SK-N-SH (cell line): Measurements from ENCODE around the gene HTT. TPM values are rescaled to one million over a fixed set of nuclear protein-coding genes. Genes with fewer than 3 reads are reported as not detected.
"Not testable (repeated sequence)": the region's sequence is repeated elsewhere in the genome, so short reads cannot be mapped to it uniquely, and the experiment has no call there.

Source experiments
- CTCF ChIA-PET: fragments of 300-600, 350-600 bp; formaldehyde crosslinking; extraction: SDS; loops from one replicate; lab custom pipeline; 2021; lab: Yijun Ruan, JAX
- POLR2A ChIA-PET: fragments of 350-600 bp; sonication (Branson Sonifier 250); formaldehyde crosslinking; extraction: SDS; loops from one replicate; lab custom pipeline; 2020; ENCODE audit warnings: antibody characterized with exemption, inconsistent platforms; lab: Yijun Ruan, JAX
- DNase-seq: peaks from one replicate; pipeline ENCODE4 v3.0.0; 2012
- H2AFZ ChIP-seq: fragments of 200-600 bp; sonication (generic); 2 replicates; pipeline ENCODE4 v1.8.1; 2016; ENCODE audit warnings: antibody characterized with exemption, mild to moderate bottlenecking, low read depth
- H3F3A ChIP-seq: fragments of 200-600 bp; sonication (generic); replicated peaks from 2 replicates; pipeline ENCODE3; 2016; ENCODE audit warnings: antibody characterized with exemption, mild to moderate bottlenecking; ENCODE audit not compliant: insufficient read depth
- H3K27ac ChIP-seq, 2 experiments: fragments of 200-500 bp in 1 of 2; fragments of 200-600 bp in 1 of 2; sonication (Bioruptor generic) in 1 of 2; sonication (generic), shearing (Covaris generic) in 1 of 2; 2 replicates each; pipeline versions ENCODE4 v1.5.1 to v1.6.1; 2014 to 2016; ENCODE audit warnings: low read depth in 2 of 2, inconsistent platforms in 1 of 2, low read length in 1 of 2, mild to moderate bottlenecking in 1 of 2, mixed read lengths in 1 of 2
- H3K27me3 ChIP-seq: fragments of 200-600 bp; sonication (generic), shearing (Covaris generic); 2 replicates; pipeline ENCODE4 v1.6.1; 2016; ENCODE audit warnings: mixed run types; ENCODE audit not compliant: insufficient read depth
- H3K36me3 ChIP-seq, 2 experiments: fragments of 200-500 bp in 1 of 2; fragments of 200-600 bp in 1 of 2; sonication (Bioruptor generic) in 1 of 2; sonication (generic) in 1 of 2; replicated peaks in 1 of 2; 2 replicates each; pipeline versions ENCODE3 to v1.5.1; 2014 to 2016; ENCODE audit warnings: low read length in 1 of 2, mild to moderate bottlenecking in 1 of 2; ENCODE audit not compliant: insufficient read depth in 2 of 2, control insufficient read depth in 1 of 2
- H3K4me1 ChIP-seq, 2 experiments: fragments of 200-500 bp in 1 of 2; fragments of 200-600 bp in 1 of 2; sonication (Bioruptor generic) in 1 of 2; sonication (generic), shearing (Covaris generic) in 1 of 2; 2 replicates each; pipeline versions ENCODE4 v1.5.1 to v1.6.1; 2014 to 2016; ENCODE audit warnings: low read depth in 1 of 2, low read length in 1 of 2, mixed run types in 1 of 2; ENCODE audit not compliant: insufficient read depth in 2 of 2, control insufficient read depth in 1 of 2
- H3K4me2 ChIP-seq: fragments of 200-600 bp; sonication (generic), shearing (Covaris generic); 2 replicates; pipeline ENCODE4 v1.6.1; 2017; ENCODE audit warnings: mixed run types
- H3K4me3 ChIP-seq, 2 experiments: fragments of 200-500 bp in 1 of 2; fragments of 200-600 bp in 1 of 2; sonication (Bioruptor generic) in 1 of 2; sonication (generic), shearing (Covaris generic) in 1 of 2; 2 replicates each; pipeline versions ENCODE4 v1.5.1 to v1.8.1; 2014 to 2016; ENCODE audit warnings: low read depth in 2 of 2, inconsistent platforms in 1 of 2, low read length in 1 of 2, mild to moderate bottlenecking in 1 of 2, mixed read lengths in 1 of 2, moderate library complexity in 1 of 2
- H3K79me2 ChIP-seq: fragments of 200-600 bp; sonication (generic); 2 replicates; pipeline ENCODE4 v1.8.1; 2017; ENCODE audit warnings: mild to moderate bottlenecking; ENCODE audit not compliant: insufficient read depth
- H3K9ac ChIP-seq: fragments of 200-600 bp; sonication (generic); 2 replicates; pipeline ENCODE4 v1.6.1; 2017; ENCODE audit warnings: mixed run types
- H3K9me2 ChIP-seq: fragments of 200-600 bp; sonication (generic); 2 replicates; pipeline ENCODE4 v1.6.1; 2017; ENCODE audit warnings: mixed run types
- H3K9me3 ChIP-seq: fragments of 200-600 bp; sonication (generic); 2 replicates; pipeline ENCODE4 v1.6.1; 2017; ENCODE audit warnings: mixed run types, mild to moderate bottlenecking, moderate library complexity
- H4K20me1 ChIP-seq: fragments of 200-600 bp; sonication (generic); 2 replicates; pipeline ENCODE4 v1.6.1; 2017; ENCODE audit warnings: mild to moderate bottlenecking, mixed run types; ENCODE audit not compliant: insufficient read depth
- EP300 ChIP-seq, 2 experiments: IDR thresholded peaks; 2 replicates each; pipeline versions ENCODE4 v1.4.0 to v1.6.1; 2012; ENCODE audit warnings: borderline replicate concordance in 1 of 2, low read depth in 1 of 2, low read length in 1 of 2
- JUND ChIP-seq: IDR thresholded peaks from 2 replicates; pipeline ENCODE4 v1.4.0; 2012
- MAX ChIP-seq: IDR thresholded peaks from 2 replicates; pipeline ENCODE4 v1.4.0; 2012; ENCODE audit warnings: low read depth
- MXI1 ChIP-seq: IDR thresholded peaks from 2 replicates; pipeline ENCODE4 v1.6.1; 2012; ENCODE audit warnings: mild to moderate bottlenecking, low read depth, low read length, improper control_type of control experiment
- PBX3 ChIP-seq: IDR thresholded peaks from 2 replicates; pipeline ENCODE4; 2012
- RAD21 ChIP-seq: IDR thresholded peaks from 2 replicates; pipeline ENCODE4 v1.6.1; 2012; ENCODE audit warnings: mild to moderate bottlenecking, low read length
- RFX5 ChIP-seq: IDR thresholded peaks from 2 replicates; pipeline ENCODE4 v1.6.1; 2012; ENCODE audit warnings: mild to moderate bottlenecking, improper control_type of control experiment, low read length
- SIN3A ChIP-seq: IDR thresholded peaks from 2 replicates; pipeline ENCODE4 v1.6.1; 2012; ENCODE audit warnings: low read depth, mild to moderate bottlenecking, low read length, moderate library complexity, borderline replicate concordance
- WGBS: methylation state at CpG from one replicate; pipeline ENCODE4 v1.1.6; 2017; ENCODE audit warnings: low lambda C conversion rate; 5-methylcytosine and 5-hydroxymethylcytosine counted together
- polyA plus RNA-seq, 3 experiments: library from polyadenylated mRNA; depleted of rRNA; stranded (reverse); fragments of >200 nt; gene quantifications; 2 replicates each; pipeline ENCODE4 v1.2.3, GENCODE V29; 2012
- TF ChIP-seq, protein P1 (sequence below): fragments of 150-350 bp; IDR thresholded peaks from 2 replicates; pipeline ENCODE4 v1.6.1; 2016; ENCODE audit warnings: mild to moderate bottlenecking, low read depth, low read length
- TF ChIP-seq, protein P2 (sequence below): fragments of 200-600 bp; sonication (generic); IDR thresholded peaks from 2 replicates; pipeline ENCODE4 v1.6.1; 2017; ENCODE audit warnings: antibody characterized with exemption, mild to moderate bottlenecking, moderate library complexity

Gene HTT
- polyA plus RNA-seq, 1 of the 3 experiments (the other 2 are of a cell fraction): 11.3 TPM

DNA sequence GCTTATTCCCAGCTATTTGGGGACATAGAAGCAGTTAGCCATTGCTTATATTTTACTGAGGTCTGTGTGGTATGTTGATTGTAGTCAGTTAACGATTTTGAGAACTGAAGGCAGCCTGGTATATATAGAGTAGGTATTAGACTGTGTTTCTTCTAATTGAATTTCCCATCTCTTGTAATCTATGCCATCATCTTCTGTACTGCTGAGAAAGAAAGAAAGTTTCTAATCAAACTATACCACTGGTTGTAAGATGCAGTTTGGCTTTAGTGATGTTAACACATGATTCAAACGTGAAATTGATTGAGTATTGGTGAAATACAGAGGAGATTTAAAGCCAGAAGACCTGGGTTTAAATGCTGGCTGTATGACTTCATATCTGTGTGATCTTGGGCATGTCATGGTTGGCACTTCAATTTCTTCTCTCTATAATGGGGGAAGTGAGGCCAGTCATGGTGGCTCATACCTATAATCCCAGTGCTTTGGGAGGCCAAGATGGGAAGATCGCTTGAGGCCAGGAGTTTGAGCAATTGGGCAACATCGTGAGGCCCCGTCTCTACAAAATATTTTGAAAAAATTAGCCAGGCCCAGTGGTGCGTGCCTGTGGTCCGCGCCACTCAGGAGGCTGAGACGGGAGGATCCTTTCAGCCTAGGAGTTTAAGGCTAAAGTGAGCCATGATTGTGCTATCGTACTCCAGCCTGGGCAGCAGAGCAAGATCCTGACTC is 11.6 kb downstream of the HTT start:
- Histone ChIP-seq H3K4me1 (no peaks in the 10 kb centered on the region), H3K9me2 (no peaks in the 10 kb centered on the region), H3K27me3 (no peaks in the 10 kb centered on the region), H3K27ac (no peak overlapping the region), H4K20me1 (peaks cover 52% of the 10 kb centered on the region), H3K4me3 (no peak overlapping the region), H3K79me2 (peaks cover 94% of the 10 kb centered on the region), H3K36me3 (peaks cover 12 to 20% of the 10 kb centered on the region in 2 experiments), H3K4me2 (no peak overlapping the region), H2AFZ (no peak overlapping the region), H3F3A (peaks cover 4% of the 10 kb centered on the region), H3K9me3 (no peaks in the 10 kb centered on the region), H3K9ac (no peak overlapping the region)
- TF ChIP-seq, protein P1, sequence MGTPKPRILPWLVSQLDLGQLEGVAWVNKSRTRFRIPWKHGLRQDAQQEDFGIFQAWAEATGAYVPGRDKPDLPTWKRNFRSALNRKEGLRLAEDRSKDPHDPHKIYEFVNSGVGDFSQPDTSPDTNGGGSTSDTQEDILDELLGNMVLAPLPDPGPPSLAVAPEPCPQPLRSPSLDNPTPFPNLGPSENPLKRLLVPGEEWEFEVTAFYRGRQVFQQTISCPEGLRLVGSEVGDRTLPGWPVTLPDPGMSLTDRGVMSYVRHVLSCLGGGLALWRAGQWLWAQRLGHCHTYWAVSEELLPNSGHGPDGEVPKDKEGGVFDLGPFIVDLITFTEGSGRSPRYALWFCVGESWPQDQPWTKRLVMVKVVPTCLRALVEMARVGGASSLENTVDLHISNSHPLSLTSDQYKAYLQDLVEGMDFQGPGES: no peak
- TF ChIP-seq RAD21: no peak
- TF ChIP-seq JUND: no peak
- WGBS: 93% methylated on average over 10 of the region's 10 CpGs
- ChIA-PET CTCF (interaction anchor here (0.7 kb wide), 1 partner anchor 21 kb away, joined by 3 read pairs; no protein-coding TSS in a partner anchor), POLR2A (no interaction called here)
- no peak for DNase-seq

DNA sequence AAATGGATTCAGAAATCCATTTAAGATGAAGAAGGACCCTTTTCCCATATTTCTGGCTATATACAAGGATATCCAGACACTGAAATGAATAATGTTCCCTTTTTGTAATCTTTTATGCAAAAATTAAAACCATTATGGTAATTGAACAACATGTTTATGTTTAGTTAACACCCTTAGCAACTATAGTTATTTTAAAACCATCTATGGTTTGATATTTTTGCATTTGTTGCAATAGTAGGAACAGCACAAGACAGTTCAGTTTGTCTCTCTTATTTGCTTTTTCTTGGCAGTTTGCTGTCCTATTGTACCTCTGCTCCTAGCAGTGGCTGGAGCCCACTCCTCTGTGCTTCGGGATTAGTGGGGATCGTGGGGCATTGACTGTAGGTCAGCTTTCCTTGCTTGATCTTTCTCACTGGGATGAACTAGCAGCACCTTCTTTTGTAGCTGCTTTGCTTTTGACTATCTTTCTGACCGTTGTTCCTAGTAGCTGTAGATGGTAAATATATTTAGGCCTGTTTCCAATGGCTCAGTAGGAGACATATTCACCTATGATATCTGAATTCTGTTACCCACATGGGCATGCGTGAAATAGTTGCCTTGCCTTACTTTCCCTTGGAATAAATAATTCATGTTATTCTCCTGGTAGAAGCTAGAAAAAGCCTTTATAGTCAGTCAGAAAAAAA is 12.8 kb downstream of the HTT start:
- no peaks in the 10 kb centered on the region for H3K27me3 ChIP-seq
- no peak for DNase-seq
- CTCF ChIA-PET: interaction anchor here (0.7 kb wide), 1 partner anchor 20 kb away, joined by 3 read pairs; no protein-coding TSS in a partner anchor
- H3K4me3 ChIP-seq: no peak overlapping the region
- no peak overlapping the region for H3K4me2 ChIP-seq
- H3K36me3 ChIP-seq: peaks cover 12 to 28% of the 10 kb centered on the region in 2 experiments
- peaks cover 43% of the 10 kb centered on the region for H4K20me1 ChIP-seq
- peaks cover 4% of the 10 kb centered on the region for H3F3A ChIP-seq
- H3K9me3 ChIP-seq: no peaks in the 10 kb centered on the region
- H2AFZ ChIP-seq: no peak overlapping the region
- H3K4me1 ChIP-seq: no peaks in the 10 kb centered on the region
- no peak for TF ChIP-seq EP300 (IDR thresholded peaks at IDR 0.05; ENCODE audit: borderline replicate concordance in 1 of 2, low read depth in 1 of 2, low read length in 1 of 2)
- TF ChIP-seq, all 33 proteins: peak for 0
- H3K9ac ChIP-seq: no peak overlapping the region
- H3K79me2 ChIP-seq: peaks cover 83% of the 10 kb centered on the region
- POLR2A ChIA-PET: no interaction called here
- no peaks in the 10 kb centered on the region for H3K9me2 ChIP-seq
- H3K27ac ChIP-seq: no peak overlapping the region
- WGBS: 95% methylated on average over 4 of the region's 4 CpGs

GRCh38 chr4:3091464-3091863 is 17.0 kb downstream of the HTT start:
- Histone ChIP-seq H4K20me1 (peaks cover 6% of the 10 kb centered on the region; the same call in 1 of the 2 replicates), H3K9me3 (no peaks in the 10 kb centered on the region), H3K27me3 (no peaks in the 10 kb centered on the region), H3K27ac (no peak overlapping the region), H3K79me2 (peaks cover 47% of the 10 kb centered on the region), H3K4me1 (no peaks in the 10 kb centered on the region), H3K9me2 (no peaks in the 10 kb centered on the region), H3K4me3 (no peak overlapping the region), H2AFZ (no peak overlapping the region), H3K9ac (no peak overlapping the region), H3F3A (peaks cover 4% of the 10 kb centered on the region), H3K4me2 (no peak overlapping the region), H3K36me3 (peaks cover 26 to 32% of the 10 kb centered on the region in 2 experiments)
- ChIA-PET POLR2A (no interaction called here), CTCF (no interaction called here)
- WGBS: 69% methylated on average over 5 of the region's 5 CpGs
- TF ChIP-seq MAX (no peak), PBX3 (no peak), RFX5 (no peak), SIN3A (no peak), MXI1 (no peak)
- TF ChIP-seq, protein P2, sequence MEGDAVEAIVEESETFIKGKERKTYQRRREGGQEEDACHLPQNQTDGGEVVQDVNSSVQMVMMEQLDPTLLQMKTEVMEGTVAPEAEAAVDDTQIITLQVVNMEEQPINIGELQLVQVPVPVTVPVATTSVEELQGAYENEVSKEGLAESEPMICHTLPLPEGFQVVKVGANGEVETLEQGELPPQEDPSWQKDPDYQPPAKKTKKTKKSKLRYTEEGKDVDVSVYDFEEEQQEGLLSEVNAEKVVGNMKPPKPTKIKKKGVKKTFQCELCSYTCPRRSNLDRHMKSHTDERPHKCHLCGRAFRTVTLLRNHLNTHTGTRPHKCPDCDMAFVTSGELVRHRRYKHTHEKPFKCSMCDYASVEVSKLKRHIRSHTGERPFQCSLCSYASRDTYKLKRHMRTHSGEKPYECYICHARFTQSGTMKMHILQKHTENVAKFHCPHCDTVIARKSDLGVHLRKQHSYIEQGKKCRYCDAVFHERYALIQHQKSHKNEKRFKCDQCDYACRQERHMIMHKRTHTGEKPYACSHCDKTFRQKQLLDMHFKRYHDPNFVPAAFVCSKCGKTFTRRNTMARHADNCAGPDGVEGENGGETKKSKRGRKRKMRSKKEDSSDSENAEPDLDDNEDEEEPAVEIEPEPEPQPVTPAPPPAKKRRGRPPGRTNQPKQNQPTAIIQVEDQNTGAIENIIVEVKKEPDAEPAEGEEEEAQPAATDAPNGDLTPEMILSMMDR: no peak
- no peak for DNase-seq

- H3K9ac ChIP-seq, H3K9me3 ChIP-seq, DNase-seq, H3K27ac ChIP-seq, CTCF ChIA-PET, H3K9me2 ChIP-seq, H2AFZ ChIP-seq, H3K4me2 ChIP-seq, H3K27me3 ChIP-seq, POLR2A ChIA-PET, H3K4me1 ChIP-seq, H3F3A ChIP-seq, H3K4me3 ChIP-seq: not testable (repeated sequence)
- peaks cover 30 to 31% of the 10 kb centered on the region in 2 experiments for H3K36me3 ChIP-seq
- 93% methylated on average over 15 of the region's 28 CpGs for WGBS
- H3K79me2 ChIP-seq: peaks cover 23% of the 10 kb centered on the region
- peaks cover 11% of the 10 kb centered on the region for H4K20me1 ChIP-seq
Observed at GRCh38 chr4:3094701-3095100, 20.2 kb downstream of the HTT start.
